Panc1 (cell line): Measurements from ENCODE around the gene TBC1D10A. TPM values are rescaled to one million over a fixed set of nuclear protein-coding genes. Genes with fewer than 3 reads are reported as not detected.

Source experiments
- ATAC-seq: fragments of 200-7000 bp; cut with Tn5 transposase; 2 replicates; pipeline ENCODE4 v1.9.1; 2020; ENCODE audit warnings: mild to moderate bottlenecking, moderate library complexity
- BruUV-seq: library from RNA; stranded (reverse); fragments of 400-500 nt; replicated peaks from 2 replicates; lab custom pipeline; 2021; lab: Mats Ljungman, UMichigan
- CTCF ChIA-PET: fragments of 300-600 bp; sonication (Branson Sonifier 250); formaldehyde crosslinking; loops from one replicate; lab custom pipeline; 2022; ENCODE audit warnings: antibody characterized with exemption; lab: Charles Lee
- POLR2A ChIA-PET: fragments of 300-600 bp; sonication (Branson Sonifier 250); formaldehyde crosslinking; loops from one replicate; lab custom pipeline; 2022; ENCODE audit warnings: antibody characterized with exemption; lab: Charles Lee
- DNase-seq: peaks from one replicate; pipeline ENCODE4 v3.0.0-alpha.2; 2010; ENCODE audit warnings: low read depth, low spot score
- H3K27ac ChIP-seq: 2 replicates; pipeline ENCODE4 v1.5.1; 2011; ENCODE audit warnings: mild to moderate bottlenecking, low read length, inconsistent platforms
- H3K27me3 ChIP-seq: fragments of 200-500 bp; sonication (Bioruptor generic); 2 replicates; pipeline ENCODE4 v1.6.0; 2014; ENCODE audit warnings: low read length, inconsistent platforms; ENCODE audit not compliant: control insufficient read depth, insufficient read depth
- H3K36me3 ChIP-seq: fragments of 200-500 bp; sonication (Bioruptor generic); 2 replicates; pipeline ENCODE4 v1.5.1; 2014; ENCODE audit warnings: inconsistent platforms, mild to moderate bottlenecking, low read length, moderate library complexity; ENCODE audit not compliant: control insufficient read depth, insufficient read depth
- H3K4me1 ChIP-seq: 2 replicates; pipeline ENCODE4 v1.5.1; 2011; ENCODE audit warnings: inconsistent platforms, mild to moderate bottlenecking, low read length, moderate library complexity; ENCODE audit not compliant: control insufficient read depth, insufficient read depth
- H3K4me3 ChIP-seq, 2 experiments: 2 replicates each; pipeline ENCODE4 v1.5.1; 2011 to 2012; ENCODE audit warnings: low read depth in 2 of 2, low read length in 2 of 2, mild to moderate bottlenecking in 2 of 2, inconsistent platforms in 1 of 2, moderate library complexity in 1 of 2
- H3K9me3 ChIP-seq: fragments of 200-500 bp; sonication (Bioruptor generic); 2 replicates; pipeline ENCODE4 v1.5.1; 2014; ENCODE audit warnings: low read depth, mild to moderate bottlenecking, inconsistent platforms, low read length, moderate library complexity; ENCODE audit not compliant: control insufficient read depth, insufficient read depth
- POLR2AphosphoS5 ChIP-seq: IDR thresholded peaks from 2 replicates; pipeline ENCODE4 v1.6.1; 2012; ENCODE audit warnings: mild to moderate bottlenecking, low read depth, low read length, moderate library complexity
- SIN3A ChIP-seq: IDR thresholded peaks from 2 replicates; pipeline ENCODE4 v1.6.1; 2012; ENCODE audit warnings: low read depth, mild to moderate bottlenecking, low read length, moderate library complexity, borderline replicate concordance; ENCODE audit not compliant: insufficient read depth
- TCF7L2 ChIP-seq: IDR thresholded peaks from 2 replicates; pipeline ENCODE4 v1.6.1; 2011; ENCODE audit warnings: mild to moderate bottlenecking, low read depth, low read length, inconsistent platforms
- in situ Hi-C: cut with HindIII; loops from 2 replicates; pipeline ENCODE4 v1.10.0; 2016; ENCODE audit warnings: low sequenced_read_pairs, low pct_unique_long_range_greater_than_20kb
- intact Hi-C: fragments of 100-400 bp; cut with micrococcal nuclease; formaldehyde crosslinking; loops from one replicate; pipeline ENCODE4 v1.10.0; 2022; ENCODE audit not compliant: unreplicated experiment
- total RNA-seq: library from RNA; stranded (reverse); gene quantifications from one replicate; pipeline ENCODE4 v1.2.1, GENCODE V29; 2021; ENCODE audit not compliant: unreplicated experiment
- TF ChIP-seq, protein P1 (sequence below), 2 experiments: IDR thresholded peaks; 2 replicates each; pipeline ENCODE4 v1.6.1; 2011 to 2012; ENCODE audit warnings: low read depth in 2 of 2, control low read depth in 1 of 2, low read length in 1 of 2, mild to moderate bottlenecking in 1 of 2, moderate library complexity in 1 of 2; ENCODE audit not compliant: insufficient read depth in 1 of 2
- TF ChIP-seq, protein P2 (sequence below): fragments of 450-650 bp; IDR thresholded peaks from 2 replicates; pipeline ENCODE4 v1.5.1; 2017; ENCODE audit warnings: mild to moderate bottlenecking

TBC1D10A gene
- total RNA-seq, 1 experiment from 2014 or later: 14.9 TPM

DNA sequence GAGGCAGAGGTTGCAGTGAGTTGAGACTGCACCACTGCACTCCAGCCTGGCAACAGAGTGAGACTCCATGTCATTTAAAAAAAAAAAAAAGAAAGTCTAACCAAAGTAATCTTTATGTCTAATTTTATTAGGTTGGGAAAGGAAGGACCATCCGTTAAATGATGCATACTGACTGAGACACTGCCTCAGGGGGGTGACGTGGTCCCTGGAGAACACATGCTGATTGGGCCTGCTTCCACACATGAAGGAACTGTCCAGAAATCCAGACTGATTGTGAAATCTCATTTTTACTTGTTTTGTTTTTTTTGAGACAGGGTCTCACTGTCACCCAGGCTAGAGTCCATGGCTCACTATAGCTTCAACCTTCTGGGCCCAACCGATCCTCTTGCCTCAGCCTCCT lies 24.5 kb upstream of the TBC1D10A start:
- no peak overlapping the region for H3K27ac ChIP-seq
- no peaks in the 10 kb centered on the region for H3K27me3 ChIP-seq
- no peak for DNase-seq
- no peaks in the 10 kb centered on the region for H3K9me3 ChIP-seq
- H3K4me1 ChIP-seq: peaks cover 7% of the 10 kb centered on the region; the same call in 1 of the 2 replicates
- ChIA-PET CTCF (no interaction called here), POLR2A (no interaction called here)
- no peak overlapping the region for H3K4me3 ChIP-seq
- TF ChIP-seq SIN3A: no peak
- TF ChIP-seq, protein P1, sequence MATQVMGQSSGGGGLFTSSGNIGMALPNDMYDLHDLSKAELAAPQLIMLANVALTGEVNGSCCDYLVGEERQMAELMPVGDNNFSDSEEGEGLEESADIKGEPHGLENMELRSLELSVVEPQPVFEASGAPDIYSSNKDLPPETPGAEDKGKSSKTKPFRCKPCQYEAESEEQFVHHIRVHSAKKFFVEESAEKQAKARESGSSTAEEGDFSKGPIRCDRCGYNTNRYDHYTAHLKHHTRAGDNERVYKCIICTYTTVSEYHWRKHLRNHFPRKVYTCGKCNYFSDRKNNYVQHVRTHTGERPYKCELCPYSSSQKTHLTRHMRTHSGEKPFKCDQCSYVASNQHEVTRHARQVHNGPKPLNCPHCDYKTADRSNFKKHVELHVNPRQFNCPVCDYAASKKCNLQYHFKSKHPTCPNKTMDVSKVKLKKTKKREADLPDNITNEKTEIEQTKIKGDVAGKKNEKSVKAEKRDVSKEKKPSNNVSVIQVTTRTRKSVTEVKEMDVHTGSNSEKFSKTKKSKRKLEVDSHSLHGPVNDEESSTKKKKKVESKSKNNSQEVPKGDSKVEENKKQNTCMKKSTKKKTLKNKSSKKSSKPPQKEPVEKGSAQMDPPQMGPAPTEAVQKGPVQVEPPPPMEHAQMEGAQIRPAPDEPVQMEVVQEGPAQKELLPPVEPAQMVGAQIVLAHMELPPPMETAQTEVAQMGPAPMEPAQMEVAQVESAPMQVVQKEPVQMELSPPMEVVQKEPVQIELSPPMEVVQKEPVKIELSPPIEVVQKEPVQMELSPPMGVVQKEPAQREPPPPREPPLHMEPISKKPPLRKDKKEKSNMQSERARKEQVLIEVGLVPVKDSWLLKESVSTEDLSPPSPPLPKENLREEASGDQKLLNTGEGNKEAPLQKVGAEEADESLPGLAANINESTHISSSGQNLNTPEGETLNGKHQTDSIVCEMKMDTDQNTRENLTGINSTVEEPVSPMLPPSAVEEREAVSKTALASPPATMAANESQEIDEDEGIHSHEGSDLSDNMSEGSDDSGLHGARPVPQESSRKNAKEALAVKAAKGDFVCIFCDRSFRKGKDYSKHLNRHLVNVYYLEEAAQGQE (IDR thresholded peaks at IDR 0.05; ENCODE audit: insufficient read depth in 1 of 2, low read depth in 2 of 2, low read length in 1 of 2): no peak
- TF ChIP-seq, protein P2, sequence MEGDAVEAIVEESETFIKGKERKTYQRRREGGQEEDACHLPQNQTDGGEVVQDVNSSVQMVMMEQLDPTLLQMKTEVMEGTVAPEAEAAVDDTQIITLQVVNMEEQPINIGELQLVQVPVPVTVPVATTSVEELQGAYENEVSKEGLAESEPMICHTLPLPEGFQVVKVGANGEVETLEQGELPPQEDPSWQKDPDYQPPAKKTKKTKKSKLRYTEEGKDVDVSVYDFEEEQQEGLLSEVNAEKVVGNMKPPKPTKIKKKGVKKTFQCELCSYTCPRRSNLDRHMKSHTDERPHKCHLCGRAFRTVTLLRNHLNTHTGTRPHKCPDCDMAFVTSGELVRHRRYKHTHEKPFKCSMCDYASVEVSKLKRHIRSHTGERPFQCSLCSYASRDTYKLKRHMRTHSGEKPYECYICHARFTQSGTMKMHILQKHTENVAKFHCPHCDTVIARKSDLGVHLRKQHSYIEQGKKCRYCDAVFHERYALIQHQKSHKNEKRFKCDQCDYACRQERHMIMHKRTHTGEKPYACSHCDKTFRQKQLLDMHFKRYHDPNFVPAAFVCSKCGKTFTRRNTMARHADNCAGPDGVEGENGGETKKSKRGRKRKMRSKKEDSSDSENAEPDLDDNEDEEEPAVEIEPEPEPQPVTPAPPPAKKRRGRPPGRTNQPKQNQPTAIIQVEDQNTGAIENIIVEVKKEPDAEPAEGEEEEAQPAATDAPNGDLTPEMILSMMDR: no peak
- no peak for TF ChIP-seq POLR2AphosphoS5
- no peak for TF ChIP-seq TCF7L2
- H3K36me3 ChIP-seq: peaks cover 14% of the 10 kb centered on the region
- intact Hi-C loops: no loop called here
- ATAC-seq: no peak
- in situ Hi-C loops: no loop called here
- BruUV-seq: no TSS peak

DNA sequence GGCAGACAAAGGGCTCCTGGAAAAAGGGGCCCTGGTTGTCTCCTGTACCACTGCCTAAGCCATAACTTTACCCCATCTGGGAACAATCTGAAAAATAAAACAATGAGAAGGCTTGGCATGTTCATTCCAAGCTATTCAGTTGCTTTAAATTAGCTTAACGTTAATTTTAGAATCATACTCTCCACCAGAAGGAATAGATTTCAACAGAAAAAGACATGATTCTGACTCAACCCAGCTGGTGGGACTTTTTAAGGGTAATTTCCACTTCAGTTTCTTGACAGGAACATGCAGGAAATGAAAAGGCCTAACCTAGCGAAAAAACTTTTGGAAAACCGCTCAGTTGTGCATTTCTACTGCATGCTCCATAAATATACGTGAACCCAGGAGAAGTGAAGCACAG lies 22.1 kb upstream of the TBC1D10A start:
- Histone ChIP-seq H3K36me3 (peaks cover 25% of the 10 kb centered on the region), H3K27ac (no peak overlapping the region), H3K4me1 (no peaks in the 10 kb centered on the region), H3K9me3 (no peaks in the 10 kb centered on the region), H3K27me3 (no peaks in the 10 kb centered on the region), H3K4me3 (no peak overlapping the region)
- DNase-seq (no peak), ATAC-seq (no peak)
- BruUV-seq: no TSS peak
- CTCF ChIA-PET: no interaction called here
- in situ Hi-C loops: no loop called here
- TF ChIP-seq SIN3A: no peak
- TF ChIP-seq, protein P2: no peak
- TF ChIP-seq TCF7L2: no peak
- TF ChIP-seq, protein P1 (IDR thresholded peaks at IDR 0.05; ENCODE audit: insufficient read depth in 1 of 2, low read depth in 2 of 2, low read length in 1 of 2): no peak
- no peak for TF ChIP-seq POLR2AphosphoS5
- intact Hi-C loops: no loop called here
- POLR2A ChIA-PET: interaction anchor here (0.6 kb wide), 2 partner anchors 40 to 102 kb away, joined by 3 read pairs; partner anchors contain the start of gene LIF
